Parathyroid adenoma (tissue), 2 donors: Measurements from ENCODE around the gene CDR2.
"Not testable (repeated sequence)": the region's sequence is repeated elsewhere in the genome, so short reads cannot be mapped to it uniquely, and the experiment has no call there.

ENCODE experiments used
- H2AFZ ChIP-seq: fragments of 300-600 bp; sonication (generic); one replicate; pipeline ENCODE4 v1.7.0; 2017; ENCODE audit warnings: antibody characterized with exemption, mild to moderate bottlenecking
- H3K27ac ChIP-seq: fragments of 300-600 bp; sonication (generic); one replicate; pipeline ENCODE4 v1.7.0; 2017
- H3K27me3 ChIP-seq: fragments of 300-600 bp; sonication (generic); one replicate; pipeline ENCODE4 v1.7.0; 2017; ENCODE audit warnings: low read length; ENCODE audit not compliant: control insufficient read depth, insufficient read depth
- H3K36me3 ChIP-seq: fragments of 300-600 bp; sonication (generic); one replicate; pipeline ENCODE4 v1.7.0; 2017; ENCODE audit warnings: low read length; ENCODE audit not compliant: control insufficient read depth, insufficient read depth
- H3K4me1 ChIP-seq: fragments of 300-600 bp; sonication (generic); one replicate; pipeline ENCODE4 v1.7.0; 2017; ENCODE audit warnings: control low read depth
- H3K4me2 ChIP-seq: fragments of 300-600 bp; sonication (generic); one replicate; pipeline ENCODE4 v1.7.0; 2017; ENCODE audit warnings: low read length
- H3K4me3 ChIP-seq: fragments of 300-600 bp; sonication (generic); one replicate; pipeline ENCODE4 v1.7.0; 2017; ENCODE audit warnings: low read depth, low read length
- H3K79me2 ChIP-seq: fragments of 300-600 bp; sonication (generic); one replicate; pipeline ENCODE4 v1.7.0; 2017; ENCODE audit warnings: control low read depth
- H3K9ac ChIP-seq: fragments of 300-600 bp; sonication (generic); one replicate; pipeline ENCODE4 v1.7.0; 2017; ENCODE audit warnings: mild to moderate bottlenecking
- H3K9me3 ChIP-seq: fragments of 300-600 bp; sonication (generic); one replicate; pipeline ENCODE4 v1.7.0; 2017; ENCODE audit warnings: low read length; ENCODE audit not compliant: control insufficient read depth
- TF ChIP-seq, protein P1 (sequence below): fragments of 300-600 bp; sonication (generic); IDR thresholded peaks from one replicate; pipeline ENCODE4 v1.7.0; 2017; ENCODE audit warnings: antibody characterized with exemption, mild to moderate bottlenecking
- donor health status: primary hyperparathyroidism.

Gene CDR2

DNA sequence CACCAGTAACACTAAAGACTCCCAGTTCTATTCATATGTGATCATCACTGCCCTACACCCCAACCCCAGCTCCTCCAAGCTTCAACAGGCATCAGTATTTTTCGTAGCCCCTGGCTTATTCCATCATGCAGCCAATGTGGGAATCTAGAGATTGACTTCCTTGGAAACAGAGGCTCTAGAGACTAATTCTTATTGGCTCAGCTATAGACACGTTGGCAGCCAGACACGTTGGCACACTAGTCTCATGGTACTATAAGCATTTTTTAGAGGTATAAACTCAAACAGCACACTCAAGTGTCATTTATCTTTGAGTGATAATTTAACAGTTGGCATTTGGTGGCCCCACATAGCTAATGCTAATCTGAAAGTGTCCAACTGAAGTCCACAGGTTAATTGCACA is 44.4 kb upstream of the CDR2 start:
- Histone ChIP-seq H3K4me1 (no peaks in the 10 kb centered on the region), H3K4me3 (no peak overlapping the region)

DNA sequence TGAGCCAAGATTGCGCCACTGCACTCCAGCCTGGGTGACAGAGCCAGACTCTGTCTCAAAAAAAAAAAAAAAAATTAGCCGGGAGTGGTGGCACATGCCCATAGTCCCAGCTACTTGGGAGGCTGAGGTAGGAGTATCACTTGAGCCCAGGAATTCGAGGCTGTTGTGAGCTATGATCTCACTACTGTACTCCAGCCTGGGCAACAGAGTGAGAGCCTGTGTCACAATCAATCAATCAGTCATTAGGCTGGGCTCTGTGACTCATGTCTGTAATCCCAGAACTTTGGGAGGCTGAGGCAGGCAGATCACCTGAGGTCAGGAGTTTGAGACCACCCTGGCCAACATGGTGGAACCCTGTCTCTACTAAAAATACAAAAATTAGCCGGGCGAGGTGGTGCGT is 43.4 kb upstream of the CDR2 start:
- not testable (repeated sequence) for H3K4me2 ChIP-seq, H3K9me3 ChIP-seq, H3K27me3 ChIP-seq, H3K9ac ChIP-seq, H3K79me2 ChIP-seq, H3K27ac ChIP-seq, H3K4me3 ChIP-seq, H2AFZ ChIP-seq, H3K36me3 ChIP-seq, H3K4me1 ChIP-seq

More for the DNA sequence above, 44.4 kb upstream of the CDR2 start:
- H3K9ac ChIP-seq: no peak overlapping the region
- TF ChIP-seq, protein P1, sequence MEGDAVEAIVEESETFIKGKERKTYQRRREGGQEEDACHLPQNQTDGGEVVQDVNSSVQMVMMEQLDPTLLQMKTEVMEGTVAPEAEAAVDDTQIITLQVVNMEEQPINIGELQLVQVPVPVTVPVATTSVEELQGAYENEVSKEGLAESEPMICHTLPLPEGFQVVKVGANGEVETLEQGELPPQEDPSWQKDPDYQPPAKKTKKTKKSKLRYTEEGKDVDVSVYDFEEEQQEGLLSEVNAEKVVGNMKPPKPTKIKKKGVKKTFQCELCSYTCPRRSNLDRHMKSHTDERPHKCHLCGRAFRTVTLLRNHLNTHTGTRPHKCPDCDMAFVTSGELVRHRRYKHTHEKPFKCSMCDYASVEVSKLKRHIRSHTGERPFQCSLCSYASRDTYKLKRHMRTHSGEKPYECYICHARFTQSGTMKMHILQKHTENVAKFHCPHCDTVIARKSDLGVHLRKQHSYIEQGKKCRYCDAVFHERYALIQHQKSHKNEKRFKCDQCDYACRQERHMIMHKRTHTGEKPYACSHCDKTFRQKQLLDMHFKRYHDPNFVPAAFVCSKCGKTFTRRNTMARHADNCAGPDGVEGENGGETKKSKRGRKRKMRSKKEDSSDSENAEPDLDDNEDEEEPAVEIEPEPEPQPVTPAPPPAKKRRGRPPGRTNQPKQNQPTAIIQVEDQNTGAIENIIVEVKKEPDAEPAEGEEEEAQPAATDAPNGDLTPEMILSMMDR: no peak
- H2AFZ ChIP-seq: no peak overlapping the region
- H3K9me3 ChIP-seq: no peaks in the 10 kb centered on the region
- no peaks in the 10 kb centered on the region for H3K79me2 ChIP-seq
- H3K27ac ChIP-seq: no peak overlapping the region
- no peaks in the 10 kb centered on the region for H3K36me3 ChIP-seq
- H3K4me2 ChIP-seq: no peak overlapping the region
- no peaks in the 10 kb centered on the region for H3K27me3 ChIP-seq

DNA sequence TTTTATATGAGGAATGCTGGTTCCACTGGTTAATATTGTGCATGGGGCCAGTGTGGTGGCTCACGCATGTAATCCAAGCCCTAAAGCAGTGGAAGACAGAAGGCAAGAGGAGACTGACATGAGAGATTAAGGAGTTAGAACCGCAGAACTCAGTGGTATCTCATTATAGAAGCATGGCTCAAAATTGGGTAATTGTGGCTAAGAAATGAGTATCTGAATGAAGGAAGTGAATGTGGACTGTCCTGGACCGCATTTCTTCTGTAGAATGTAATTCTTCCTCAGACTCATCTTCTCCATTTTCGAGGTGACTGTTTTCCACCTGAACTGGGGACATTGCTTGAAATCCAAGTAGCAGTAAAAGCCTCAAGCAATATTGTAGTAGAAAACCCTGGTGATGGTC is 42.6 kb upstream of the CDR2 start:
- Histone ChIP-seq H3K79me2 (no peaks in the 10 kb centered on the region), H3K36me3 (no peaks in the 10 kb centered on the region), H3K9me3 (no peaks in the 10 kb centered on the region), H3K4me1 (no peaks in the 10 kb centered on the region), H3K27ac (no peak overlapping the region), H3K27me3 (no peaks in the 10 kb centered on the region), H2AFZ (no peak overlapping the region), H3K4me3 (no peak overlapping the region), H3K9ac (no peak overlapping the region), H3K4me2 (no peak overlapping the region)
- TF ChIP-seq, protein P1: no peak

DNA sequence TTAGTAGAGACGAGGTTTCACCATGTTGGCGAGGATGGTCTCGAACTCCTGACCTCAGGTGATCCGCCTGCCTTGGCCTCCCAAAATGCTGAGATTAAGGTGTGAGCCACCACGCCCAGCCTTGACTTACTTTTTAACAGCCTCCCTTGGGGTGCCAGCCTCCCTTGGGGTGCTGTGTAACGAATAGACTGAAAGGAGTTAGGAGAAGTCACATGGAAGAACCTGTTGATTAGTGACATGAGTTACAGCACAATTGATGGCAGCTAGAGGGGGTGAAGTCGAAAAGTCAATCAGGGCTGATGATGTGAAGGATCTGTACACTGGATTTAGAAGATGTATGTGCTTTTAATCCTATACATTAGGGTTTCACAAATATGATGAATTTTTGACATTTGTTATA is 39.4 kb upstream of the CDR2 start:
- H3K4me3 ChIP-seq: no peak overlapping the region
- TF ChIP-seq, protein P1: no peak
- no peak overlapping the region for H3K4me2 ChIP-seq
- H3K9ac ChIP-seq: no peak overlapping the region
- H3K36me3 ChIP-seq: no peaks in the 10 kb centered on the region
- H3K27ac ChIP-seq: no peak overlapping the region
- peaks cover 2% of the 10 kb centered on the region for H3K4me1 ChIP-seq
- H2AFZ ChIP-seq: no peak overlapping the region
- no peaks in the 10 kb centered on the region for H3K79me2 ChIP-seq
- no peaks in the 10 kb centered on the region for H3K27me3 ChIP-seq
- H3K9me3 ChIP-seq: no peaks in the 10 kb centered on the region

DNA sequence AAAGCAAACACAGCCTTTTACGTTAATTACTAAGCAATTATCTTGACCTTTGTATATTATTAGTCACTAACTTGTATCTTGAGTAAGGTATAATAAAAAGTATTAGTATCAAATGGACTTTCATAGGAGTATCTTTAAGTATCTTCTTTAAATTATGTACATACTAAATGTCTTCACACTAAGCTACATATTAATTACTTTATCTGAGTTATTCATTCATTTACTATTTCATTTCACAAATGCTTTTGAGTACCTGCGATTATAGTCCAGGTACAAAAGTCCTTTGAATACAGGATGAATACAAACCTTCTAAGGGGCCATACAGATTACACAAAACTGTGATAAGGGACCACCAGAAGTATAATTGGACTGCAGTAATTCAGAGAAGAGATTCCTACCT is 33.1 kb upstream of the CDR2 start:
- no peak overlapping the region for H3K27ac ChIP-seq
- H3K27me3 ChIP-seq: no peaks in the 10 kb centered on the region
- TF ChIP-seq, protein P1: no peak
- H3K4me2 ChIP-seq: no peak overlapping the region
- H3K9me3 ChIP-seq: no peaks in the 10 kb centered on the region
- H3K4me3 ChIP-seq: no peak overlapping the region
- H3K79me2 ChIP-seq: no peaks in the 10 kb centered on the region
- H3K4me1 ChIP-seq: peaks cover 8% of the 10 kb centered on the region
- no peaks in the 10 kb centered on the region for H3K36me3 ChIP-seq
- H3K9ac ChIP-seq: no peak overlapping the region
- H2AFZ ChIP-seq: no peak overlapping the region
